ENCODE data around the gene KLHDC4.

Gene KLHDC4

DNA sequence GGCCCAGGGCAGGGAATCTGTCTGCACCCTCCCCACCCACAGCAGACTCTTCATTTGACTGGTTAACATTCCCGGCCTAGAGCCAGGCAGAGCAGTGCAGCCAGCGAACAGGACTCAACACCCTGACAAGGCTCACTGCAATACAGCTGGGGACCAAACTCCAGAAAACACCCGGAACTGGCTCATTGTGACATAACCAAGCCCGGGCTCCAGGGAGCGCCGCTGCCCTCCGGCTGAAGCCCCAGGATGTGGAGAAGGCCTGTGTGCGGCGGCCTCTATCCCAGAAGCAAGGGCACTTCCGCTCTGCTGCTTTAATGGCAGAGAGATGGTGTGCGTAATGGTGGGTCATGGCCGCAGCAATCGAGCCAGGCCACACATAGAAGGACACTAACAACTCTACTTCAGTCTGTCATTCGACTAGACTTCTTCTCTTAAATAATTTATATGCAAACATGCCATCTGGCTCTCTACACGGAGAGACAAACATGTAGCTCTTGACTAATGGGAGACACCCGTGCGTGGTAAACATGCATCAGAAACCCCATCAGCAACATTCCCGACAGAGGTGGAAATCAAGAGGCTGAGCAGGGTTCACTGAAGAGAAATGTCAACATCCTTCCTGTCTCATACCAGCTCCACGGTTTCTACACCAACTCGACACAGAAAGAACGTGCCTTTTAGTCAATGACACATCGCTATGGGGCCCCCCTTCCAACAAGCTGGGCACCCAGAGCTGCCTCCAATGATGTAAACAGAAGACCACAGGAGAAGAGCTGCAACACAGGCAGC, 18.0 kb downstream of the KLHDC4 start:
- H3K36me3 ChIP-seq (replicated peaks; ENCODE audit: insufficient read depth, low read length) = no peaks in the 10 kb centered on the region
- no peak for DNase-seq
- no peaks in the 10 kb centered on the region for H3K27me3 ChIP-seq (replicated peaks; ENCODE audit: insufficient read depth, low read length)
- no peaks in the 10 kb centered on the region for H3F3A ChIP-seq (ENCODE audit: insufficient read depth, low read length)
- H3K4me3 ChIP-seq (ENCODE audit: low read length) = no peak overlapping the region
- H3K4me2 ChIP-seq (ENCODE audit: low read depth, low read length) = no peak overlapping the region
- H3K9ac ChIP-seq (ENCODE audit: low read length) = no peak overlapping the region
- H4K20me1 ChIP-seq (ENCODE audit: insufficient read depth, low read length) = no peaks in the 10 kb centered on the region
- H3K9me2 ChIP-seq (replicated peaks; ENCODE audit: insufficient read depth, low read length) = no peaks in the 10 kb centered on the region
- H2AFZ ChIP-seq (ENCODE audit: low read length) = no peak overlapping the region
- TF ChIP-seq, protein P1, sequence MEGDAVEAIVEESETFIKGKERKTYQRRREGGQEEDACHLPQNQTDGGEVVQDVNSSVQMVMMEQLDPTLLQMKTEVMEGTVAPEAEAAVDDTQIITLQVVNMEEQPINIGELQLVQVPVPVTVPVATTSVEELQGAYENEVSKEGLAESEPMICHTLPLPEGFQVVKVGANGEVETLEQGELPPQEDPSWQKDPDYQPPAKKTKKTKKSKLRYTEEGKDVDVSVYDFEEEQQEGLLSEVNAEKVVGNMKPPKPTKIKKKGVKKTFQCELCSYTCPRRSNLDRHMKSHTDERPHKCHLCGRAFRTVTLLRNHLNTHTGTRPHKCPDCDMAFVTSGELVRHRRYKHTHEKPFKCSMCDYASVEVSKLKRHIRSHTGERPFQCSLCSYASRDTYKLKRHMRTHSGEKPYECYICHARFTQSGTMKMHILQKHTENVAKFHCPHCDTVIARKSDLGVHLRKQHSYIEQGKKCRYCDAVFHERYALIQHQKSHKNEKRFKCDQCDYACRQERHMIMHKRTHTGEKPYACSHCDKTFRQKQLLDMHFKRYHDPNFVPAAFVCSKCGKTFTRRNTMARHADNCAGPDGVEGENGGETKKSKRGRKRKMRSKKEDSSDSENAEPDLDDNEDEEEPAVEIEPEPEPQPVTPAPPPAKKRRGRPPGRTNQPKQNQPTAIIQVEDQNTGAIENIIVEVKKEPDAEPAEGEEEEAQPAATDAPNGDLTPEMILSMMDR (IDR thresholded peaks at IDR 0.05; ENCODE audit: low read length) = no peak
- TF ChIP-seq EZH2phosphoT487 (IDR thresholded peaks at IDR 0.05; ENCODE audit: low read length) = no peak
- no peak for TF ChIP-seq EZH2 (optimal IDR thresholded peaks at IDR 0.05; ENCODE audit: low read depth, low read length)
- H3K9me3 ChIP-seq (replicated peaks; ENCODE audit: insufficient read depth, low read length) = no peaks in the 10 kb centered on the region
- no peaks in the 10 kb centered on the region for H3K4me1 ChIP-seq (ENCODE audit: low read length)
- peaks cover 3% of the 10 kb centered on the region; the same call in 1 of the 2 replicates for H3K79me2 ChIP-seq (ENCODE audit: low read length)
- no peak overlapping the region for H3K27ac ChIP-seq (ENCODE audit: low read length)

DNA sequence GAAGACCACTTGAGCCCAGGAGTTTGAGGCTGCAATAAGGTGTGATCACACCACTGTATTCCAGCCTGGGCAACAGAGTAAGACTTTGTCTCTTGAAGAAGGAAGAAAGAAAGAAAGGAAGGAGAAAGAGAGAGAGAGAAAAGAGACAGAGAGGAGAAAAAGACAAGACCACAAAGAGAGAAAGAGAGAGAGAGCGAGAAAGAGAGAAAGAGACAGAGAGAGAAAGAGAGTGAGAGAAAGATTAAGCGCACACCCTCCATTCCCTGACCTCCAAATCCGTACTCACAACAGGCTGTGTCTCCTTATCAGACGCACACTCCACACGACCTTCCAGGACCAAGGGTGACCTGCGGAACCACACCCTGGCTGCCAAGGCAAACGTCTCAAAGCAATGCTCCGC, 19.6 kb downstream of the KLHDC4 start:
- H3K27ac ChIP-seq (ENCODE audit: low read length) = no peak overlapping the region
- no peaks in the 10 kb centered on the region for H4K20me1 ChIP-seq (ENCODE audit: insufficient read depth, low read length)
- no peak overlapping the region for H3K4me3 ChIP-seq (ENCODE audit: low read length)
- H3K36me3 ChIP-seq (replicated peaks; ENCODE audit: insufficient read depth, low read length) = no peaks in the 10 kb centered on the region
- no peak for DNase-seq
- H3K4me2 ChIP-seq (ENCODE audit: low read depth, low read length) = no peak overlapping the region
- no peaks in the 10 kb centered on the region for H3K9me3 ChIP-seq (replicated peaks; ENCODE audit: insufficient read depth, low read length)
- no peaks in the 10 kb centered on the region for H3K4me1 ChIP-seq (ENCODE audit: low read length)
- no peaks in the 10 kb centered on the region for H3K27me3 ChIP-seq (replicated peaks; ENCODE audit: insufficient read depth, low read length)
- H3K79me2 ChIP-seq (ENCODE audit: low read length) = no peaks in the 10 kb centered on the region
- no peaks in the 10 kb centered on the region for H3F3A ChIP-seq (ENCODE audit: insufficient read depth, low read length)
- no peaks in the 10 kb centered on the region for H3K9me2 ChIP-seq (replicated peaks; ENCODE audit: insufficient read depth, low read length)
- H2AFZ ChIP-seq (ENCODE audit: low read length) = no peak overlapping the region
- no peak for TF ChIP-seq EZH2phosphoT487 (IDR thresholded peaks at IDR 0.05; ENCODE audit: low read length)
- TF ChIP-seq, protein P1 (IDR thresholded peaks at IDR 0.05; ENCODE audit: low read length) = no peak
- no peak for TF ChIP-seq EZH2 (optimal IDR thresholded peaks at IDR 0.05; ENCODE audit: low read depth, low read length)
- no peak overlapping the region for H3K9ac ChIP-seq (ENCODE audit: low read length)

DNA sequence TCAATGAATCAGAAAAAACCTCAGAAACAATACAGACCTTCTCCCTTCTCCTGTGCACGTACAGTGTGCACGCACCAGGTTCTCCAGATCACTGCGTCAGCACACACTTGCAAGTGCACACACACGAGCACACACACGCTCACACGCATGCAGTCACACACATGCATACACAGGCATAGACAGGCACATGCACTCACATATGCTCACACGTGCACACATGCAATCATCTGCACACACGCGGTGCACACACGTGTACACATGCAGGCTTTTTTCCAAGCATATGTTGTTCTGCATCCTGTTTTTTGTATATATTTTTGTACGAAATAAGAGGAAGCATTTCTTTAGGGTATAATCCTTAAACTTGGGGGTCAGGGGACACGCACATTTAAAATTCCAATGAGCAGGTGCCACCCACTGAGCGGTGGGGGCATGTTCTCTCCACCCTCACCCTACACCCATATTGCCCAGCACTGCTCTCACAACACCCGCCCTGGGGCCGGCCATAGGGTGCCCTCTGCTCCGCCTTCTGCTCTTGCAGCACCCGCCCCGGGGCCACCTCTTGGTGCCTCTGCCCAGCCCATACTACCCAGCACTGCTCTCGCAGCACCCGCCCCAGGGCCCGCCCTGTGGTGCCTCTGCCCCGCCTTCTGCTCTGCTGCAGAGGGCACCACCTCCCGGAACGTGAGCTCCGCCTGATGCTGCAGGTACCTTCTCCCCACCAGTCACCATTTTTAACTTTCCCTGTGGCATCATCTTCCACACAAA, 20.9 kb downstream of the KLHDC4 start:
- no peak for DNase-seq
- Histone ChIP-seq H3K36me3 (replicated peaks; ENCODE audit: insufficient read depth, low read length) (no peaks in the 10 kb centered on the region), H3K9ac (ENCODE audit: low read length) (no peak overlapping the region), H3K27me3 (replicated peaks; ENCODE audit: insufficient read depth, low read length) (no peaks in the 10 kb centered on the region), H3K4me2 (ENCODE audit: low read depth, low read length) (no peak overlapping the region), H3K4me1 (ENCODE audit: low read length) (no peaks in the 10 kb centered on the region), H4K20me1 (ENCODE audit: insufficient read depth, low read length) (no peaks in the 10 kb centered on the region), H3K4me3 (ENCODE audit: low read length) (no peak overlapping the region), H3K9me2 (replicated peaks; ENCODE audit: insufficient read depth, low read length) (no peaks in the 10 kb centered on the region), H3K9me3 (replicated peaks; ENCODE audit: insufficient read depth, low read length) (no peaks in the 10 kb centered on the region), H3K79me2 (ENCODE audit: low read length) (no peaks in the 10 kb centered on the region), H3K27ac (ENCODE audit: low read length) (no peak overlapping the region), H2AFZ (ENCODE audit: low read length) (no peak overlapping the region), H3F3A (ENCODE audit: insufficient read depth, low read length) (no peaks in the 10 kb centered on the region)
- TF ChIP-seq, protein P1 (IDR thresholded peaks at IDR 0.05; ENCODE audit: low read length) = no peak

Data from MM.1S (cell line).